Activated effector memory CD4-positive, alpha-beta T cell treated with Interleukin-2 at 50 U/mL for 16 hours (primary cell): Measurements from ENCODE around the gene UBTD1.
"Not testable (repeated sequence)": the region's sequence is repeated elsewhere in the genome, so short reads cannot be mapped to it uniquely, and the experiment has no call there.

Experiments used
- DNase-seq: peaks from one replicate; pipeline ENCODE4 v3.0.0-alpha.2; 2020

Gene UBTD1

GRCh38 chr10:97517096-97517750 lies 18.5 kb downstream of the UBTD1 start:
- DNase-seq: no peak

- DNase-seq: no peak
These were observed 19.1 kb downstream of the UBTD1 start for GRCh38 chr10:97517778-97518300.

- no peak for DNase-seq
These were observed 19.7 kb downstream of the UBTD1 start for GRCh38 chr10:97518301-97519043.

GRCh38 chr10:97519342-97519741 lies 20.6 kb downstream of the UBTD1 start:
- no peak for DNase-seq

GRCh38 chr10:97520520-97520919 lies 21.8 kb downstream of the UBTD1 start:
- no peak for DNase-seq

GRCh38 chr10:97520978-97521761 lies 22.4 kb downstream of the UBTD1 start:
- DNase-seq: no peak

- DNase-seq: no peak
These were observed 23.3 kb downstream of the UBTD1 start for GRCh38 chr10:97522071-97522470.

- no peak for DNase-seq
These were observed 24.2 kb downstream of the UBTD1 start for GRCh38 chr10:97522937-97523336.

- no peak for DNase-seq
These were observed 26.4 kb downstream of the UBTD1 start for GRCh38 chr10:97525086-97525485.

- DNase-seq: no peak
These were observed 27.0 kb downstream of the UBTD1 start for GRCh38 chr10:97525683-97526110.

- not testable (repeated sequence) for DNase-seq
These were observed 30.2 kb downstream of the UBTD1 start for GRCh38 chr10:97528876-97529275.

- no peak for DNase-seq
These were observed 31.2 kb downstream of the UBTD1 start for GRCh38 chr10:97529685-97530465.

GRCh38 chr10:97531401-97531986 lies 32.8 kb downstream of the UBTD1 start:
- DNase-seq: no peak

GRCh38 chr10:97532935-97533671 lies 34.4 kb downstream of the UBTD1 start:
- no peak for DNase-seq

- DNase-seq: no peak
These were observed 35.2 kb downstream of the UBTD1 start for GRCh38 chr10:97533888-97534287.

GRCh38 chr10:97534746-97535367 lies 36.1 kb downstream of the UBTD1 start:
- DNase-seq: no peak

GRCh38 chr10:97537186-97537869 lies 38.6 kb downstream of the UBTD1 start:
- no peak for DNase-seq

GRCh38 chr10:97538411-97538810 lies 39.7 kb downstream of the UBTD1 start:
- DNase-seq: no peak

GRCh38 chr10:97538839-97539238 lies 40.1 kb downstream of the UBTD1 start:
- no peak for DNase-seq

- DNase-seq: no peak
These were observed 40.9 kb downstream of the UBTD1 start for GRCh38 chr10:97539523-97540200.
